ENCODE data around the gene AOAH.

The AOAH gene

GRCh38 chr7:36761835-36762234 lies 37.5 kb upstream of the AOAH start:
- TF ChIP-seq, protein P1, sequence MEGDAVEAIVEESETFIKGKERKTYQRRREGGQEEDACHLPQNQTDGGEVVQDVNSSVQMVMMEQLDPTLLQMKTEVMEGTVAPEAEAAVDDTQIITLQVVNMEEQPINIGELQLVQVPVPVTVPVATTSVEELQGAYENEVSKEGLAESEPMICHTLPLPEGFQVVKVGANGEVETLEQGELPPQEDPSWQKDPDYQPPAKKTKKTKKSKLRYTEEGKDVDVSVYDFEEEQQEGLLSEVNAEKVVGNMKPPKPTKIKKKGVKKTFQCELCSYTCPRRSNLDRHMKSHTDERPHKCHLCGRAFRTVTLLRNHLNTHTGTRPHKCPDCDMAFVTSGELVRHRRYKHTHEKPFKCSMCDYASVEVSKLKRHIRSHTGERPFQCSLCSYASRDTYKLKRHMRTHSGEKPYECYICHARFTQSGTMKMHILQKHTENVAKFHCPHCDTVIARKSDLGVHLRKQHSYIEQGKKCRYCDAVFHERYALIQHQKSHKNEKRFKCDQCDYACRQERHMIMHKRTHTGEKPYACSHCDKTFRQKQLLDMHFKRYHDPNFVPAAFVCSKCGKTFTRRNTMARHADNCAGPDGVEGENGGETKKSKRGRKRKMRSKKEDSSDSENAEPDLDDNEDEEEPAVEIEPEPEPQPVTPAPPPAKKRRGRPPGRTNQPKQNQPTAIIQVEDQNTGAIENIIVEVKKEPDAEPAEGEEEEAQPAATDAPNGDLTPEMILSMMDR (IDR thresholded peaks at IDR 0.05; ENCODE audit: low read length, missing control alignments), result no peak
- H3K4me3 ChIP-seq (replicated peaks; ENCODE audit: low read depth, low read length), result no peak overlapping the region
- DNase-seq (ENCODE audit: low read depth), result no peak

DNA sequence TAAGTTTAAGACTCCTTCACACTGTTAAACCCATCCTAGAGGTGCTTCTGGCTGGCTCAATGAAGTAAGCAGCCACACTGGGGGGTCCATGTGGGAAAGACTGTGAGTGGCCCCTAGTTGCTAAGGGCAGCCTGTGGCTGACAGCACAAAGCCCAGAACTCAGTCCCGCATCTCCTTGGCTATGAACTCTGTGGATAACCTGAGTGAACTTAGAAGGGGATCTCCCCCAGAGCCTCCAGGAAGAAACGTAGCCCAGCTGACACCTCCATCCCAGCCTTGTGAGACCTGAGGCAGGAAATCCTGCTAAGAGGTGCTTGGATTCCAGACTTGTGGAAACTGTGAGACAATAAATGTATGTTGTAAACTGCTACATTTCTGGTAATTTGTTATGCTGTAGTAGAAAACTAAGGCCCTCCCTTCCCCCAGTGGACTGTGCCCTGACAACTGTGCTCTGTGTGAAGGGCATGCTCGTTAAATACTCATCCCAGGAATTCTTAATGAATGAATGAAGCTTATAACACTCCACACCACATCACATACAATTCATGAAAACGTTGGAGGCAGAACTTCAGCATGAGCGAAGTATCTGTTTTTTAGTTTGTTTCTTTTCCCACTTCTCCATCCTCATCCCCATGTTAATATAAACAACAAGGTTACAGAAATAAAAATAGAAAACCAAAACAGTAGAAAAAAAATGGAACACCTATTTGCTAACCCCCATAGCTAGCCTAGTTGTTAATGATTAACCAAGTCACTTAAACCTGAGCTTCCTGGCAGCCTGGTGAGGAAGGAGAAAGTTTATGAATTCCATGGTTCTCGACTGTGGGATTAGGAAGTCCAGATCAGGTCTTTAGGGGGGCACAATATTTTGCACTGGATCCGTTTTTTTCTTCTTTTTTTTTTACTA lies 36.8 kb upstream of the AOAH start:
- TF ChIP-seq, protein P1 (IDR thresholded peaks at IDR 0.05; ENCODE audit: low read length, missing control alignments), result no peak
- H3K4me3 ChIP-seq (replicated peaks; ENCODE audit: low read depth, low read length), result no peak overlapping the region

DNA sequence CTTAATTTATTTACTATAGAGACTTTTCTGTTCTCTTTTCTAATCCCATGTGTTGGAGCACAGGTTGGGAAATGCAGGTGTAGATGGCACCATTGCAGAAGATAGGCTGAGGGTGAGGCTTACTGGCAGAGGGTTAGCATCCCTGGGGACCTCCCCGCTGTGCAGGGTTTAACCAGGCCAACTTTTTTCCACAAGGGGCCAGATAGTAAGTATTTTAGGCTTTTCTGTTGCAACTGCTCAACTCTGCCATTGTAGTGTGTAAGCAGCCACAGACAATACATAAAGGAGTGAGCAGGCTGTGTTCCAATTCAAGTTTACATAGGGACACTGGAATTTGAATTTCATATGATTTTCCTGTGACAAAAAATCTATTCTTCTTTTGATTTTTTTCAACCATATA lies 34.6 kb upstream of the AOAH start:
- no peak overlapping the region for H3K4me3 ChIP-seq (replicated peaks; ENCODE audit: low read depth, low read length)
- TF ChIP-seq, protein P1 (IDR thresholded peaks at IDR 0.05; ENCODE audit: low read length, missing control alignments), result no peak
- no peak for DNase-seq (ENCODE audit: low read depth)

More for the DNA sequence above, 36.8 kb upstream of the AOAH start:
- DNase-seq (ENCODE audit: low read depth), result no peak

DNA sequence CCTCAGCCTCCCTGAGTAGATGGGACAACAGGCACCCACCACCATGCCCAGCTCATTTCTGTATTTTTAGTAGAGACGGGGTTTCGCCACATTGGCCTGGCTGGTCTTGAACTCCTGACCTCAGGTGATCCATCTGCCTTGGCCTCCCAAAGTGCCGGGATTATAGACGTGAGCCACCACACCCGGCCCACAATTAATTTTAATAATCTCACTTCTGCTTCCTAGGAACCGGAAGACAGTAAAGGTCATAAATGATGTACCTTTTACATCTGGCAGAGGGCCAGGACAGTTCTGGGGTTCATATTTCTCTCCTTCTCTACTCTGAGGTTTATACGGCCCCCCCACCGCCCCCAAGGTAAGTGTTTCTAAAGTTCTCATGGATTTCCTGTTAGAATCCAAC lies 31.2 kb upstream of the AOAH start:
- no peak for DNase-seq (ENCODE audit: low read depth)
- H3K4me3 ChIP-seq (replicated peaks; ENCODE audit: low read depth, low read length), result no peak overlapping the region
- TF ChIP-seq, protein P1 (IDR thresholded peaks at IDR 0.05; ENCODE audit: low read length, missing control alignments), result no peak

DNA sequence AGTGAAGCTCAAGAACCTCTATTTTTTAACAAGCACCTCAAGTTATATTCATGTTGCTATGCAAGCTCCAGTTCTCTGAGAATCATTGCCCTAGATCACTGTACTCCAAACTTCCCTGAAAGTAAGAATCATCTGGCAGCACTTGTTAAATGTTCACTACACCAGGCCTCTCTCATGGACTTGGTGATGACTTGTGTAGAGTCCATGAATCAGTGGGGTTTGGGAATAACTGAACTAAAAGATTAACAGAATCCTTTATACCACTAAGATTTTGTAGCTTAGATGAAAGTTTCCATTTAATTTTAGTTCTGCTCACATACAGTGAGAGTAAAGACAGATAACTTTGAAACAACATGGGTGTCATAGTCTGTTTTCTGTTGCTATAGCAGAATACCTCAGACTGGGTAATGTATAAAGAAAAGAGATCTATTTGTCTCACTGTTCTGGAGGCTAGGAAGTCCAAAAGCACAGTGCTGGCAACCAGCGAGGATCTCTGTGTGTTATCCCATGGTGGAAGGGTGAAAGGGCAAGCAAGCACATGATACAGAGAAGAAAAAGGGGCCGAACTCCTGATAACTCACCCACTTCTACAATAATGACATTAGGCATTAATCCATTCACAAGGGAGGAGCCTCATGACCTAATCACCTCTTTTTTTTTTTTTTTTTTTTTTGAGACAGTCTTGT lies 27.9 kb upstream of the AOAH start:
- TF ChIP-seq, protein P1 (IDR thresholded peaks at IDR 0.05; ENCODE audit: low read length, missing control alignments), result no peak
- DNase-seq (ENCODE audit: low read depth), result no peak
- H3K4me3 ChIP-seq (replicated peaks; ENCODE audit: low read depth, low read length), result no peak overlapping the region

GRCh38 chr7:36750451-36750850 lies 26.2 kb upstream of the AOAH start:
- TF ChIP-seq, protein P1 (IDR thresholded peaks at IDR 0.05; ENCODE audit: low read length, missing control alignments), result no peak
- no peak for DNase-seq (ENCODE audit: low read depth)

More at GRCh38 chr7:36750451-36750850, 26.2 kb upstream of the AOAH start:
- no peak overlapping the region for H3K4me3 ChIP-seq (replicated peaks; ENCODE audit: low read depth, low read length)
